GM18909 (cell line): ENCODE measurements around the gene CEBPZ.
A peak's percentile ranks its signal among the peaks of the same experiment; 100 is the strongest.
"Not testable (repeated sequence)": the region's sequence is repeated elsewhere in the genome, so short reads cannot be mapped to it uniquely, and the experiment has no call there.

Source experiments
- ATAC-seq: cut with Tn5 transposase; IDR thresholded peaks from one replicate; pipeline ENCODE4 v1.9.1; 2021; ENCODE audit warnings: mild to moderate bottlenecking; ENCODE audit not compliant: unreplicated experiment, poor library complexity

CEBPZ gene

GRCh38 chr2:37223131-37223530 is 8.3 kb downstream of the CEBPZ start:
- ATAC-seq = no peak

GRCh38 chr2:37219046-37219445 is 12.3 kb downstream of the CEBPZ start:
- ATAC-seq = no peak

- ATAC-seq = no peak
Observed at GRCh38 chr2:37215250-37215649, 16.1 kb downstream of the CEBPZ start.

GRCh38 chr2:37211939-37212338 is 19.5 kb downstream of the CEBPZ start:
- no peak for ATAC-seq

GRCh38 chr2:37211212-37211611 is 20.2 kb downstream of the CEBPZ start:
- ATAC-seq = no peak

- ATAC-seq = not testable (repeated sequence)
Observed at GRCh38 chr2:37206760-37207159, 24.6 kb downstream of the CEBPZ start.

- no peak for ATAC-seq
Observed at GRCh38 chr2:37205689-37206341, 25.6 kb downstream of the CEBPZ start.

GRCh38 chr2:37205071-37205661 is 26.2 kb downstream of the CEBPZ start:
- ATAC-seq = not testable (repeated sequence)

GRCh38 chr2:37203708-37204107 is 27.7 kb downstream of the CEBPZ start:
- no peak for ATAC-seq

GRCh38 chr2:37201766-37202165 is 29.6 kb downstream of the CEBPZ start:
- no peak for ATAC-seq

- ATAC-seq = no peak
Observed at GRCh38 chr2:37201208-37201607, 30.2 kb downstream of the CEBPZ start.

GRCh38 chr2:37198681-37199065 is 32.7 kb downstream of the CEBPZ start:
- no peak for ATAC-seq

- ATAC-seq = peak; percentile 84
Observed at GRCh38 chr2:37196320-37197195, 34.8 kb downstream of the CEBPZ start, which contains the start of gene CEBPZOS. Gene CEBPZOS (plus strand): TSS chr2:37196496. CDS start chr2:37199705, 3,209 bp downstream.

- ATAC-seq = not testable (repeated sequence)
Observed at GRCh38 chr2:37195862-37196319, 35.5 kb downstream of the CEBPZ start.

- ATAC-seq = no peak
Observed at GRCh38 chr2:37192551-37192950, 38.8 kb downstream of the CEBPZ start.

- ATAC-seq = no peak
Observed at GRCh38 chr2:37191747-37192146, 39.6 kb downstream of the CEBPZ start.

- no peak for ATAC-seq
Observed at GRCh38 chr2:37191253-37191652, 40.1 kb downstream of the CEBPZ start.

GRCh38 chr2:37190290-37190689 is 41.1 kb downstream of the CEBPZ start:
- ATAC-seq = no peak

GRCh38 chr2:37189452-37190153 is 41.8 kb downstream of the CEBPZ start:
- ATAC-seq = no peak

GRCh38 chr2:37188570-37188969 is 42.8 kb downstream of the CEBPZ start, which contains the start of gene SULT6B1:
Gene SULT6B1 (minus strand): TSS chr2:37188670. CDS start chr2:37188640, 30 bp downstream.
- ATAC-seq = no peak
